Posterior vena cava (tissue), 2 donors: ENCODE measurements around the gene ATP1A4. TPM values are rescaled to one million over a fixed set of nuclear protein-coding genes. Genes with fewer than 3 reads are reported as not detected.

Experiments used
- DNase-seq: peaks from one replicate; pipeline ENCODE4 v3.0.0-alpha.2; 2020; ENCODE audit warnings: low spot score
- intact Hi-C, 2 donors: fragments of 100-400 bp; cut with DNase I; formaldehyde crosslinking; loops; one replicate each; pipeline versions ENCODE4 v1.14.1 to v1.14.2; 2022 to 2023
- total RNA-seq, 2 donors: library from RNA; stranded (reverse); fragmentation: NEBNext Ultra II Directional; extraction: Animal tissue kit (Norgen Biotek cat#: 25700); gene quantifications; one replicate each; pipeline ENCODE4 v1.2.1, GENCODE V29; 2021
- donor health status: DM: yes; HTN: yes; CAD: no.
- donor health status: DM: yes; HTN: yes; CAD: no.

Gene ATP1A4
- total RNA-seq, 2 donors from 2014 or later: not detected

DNA sequence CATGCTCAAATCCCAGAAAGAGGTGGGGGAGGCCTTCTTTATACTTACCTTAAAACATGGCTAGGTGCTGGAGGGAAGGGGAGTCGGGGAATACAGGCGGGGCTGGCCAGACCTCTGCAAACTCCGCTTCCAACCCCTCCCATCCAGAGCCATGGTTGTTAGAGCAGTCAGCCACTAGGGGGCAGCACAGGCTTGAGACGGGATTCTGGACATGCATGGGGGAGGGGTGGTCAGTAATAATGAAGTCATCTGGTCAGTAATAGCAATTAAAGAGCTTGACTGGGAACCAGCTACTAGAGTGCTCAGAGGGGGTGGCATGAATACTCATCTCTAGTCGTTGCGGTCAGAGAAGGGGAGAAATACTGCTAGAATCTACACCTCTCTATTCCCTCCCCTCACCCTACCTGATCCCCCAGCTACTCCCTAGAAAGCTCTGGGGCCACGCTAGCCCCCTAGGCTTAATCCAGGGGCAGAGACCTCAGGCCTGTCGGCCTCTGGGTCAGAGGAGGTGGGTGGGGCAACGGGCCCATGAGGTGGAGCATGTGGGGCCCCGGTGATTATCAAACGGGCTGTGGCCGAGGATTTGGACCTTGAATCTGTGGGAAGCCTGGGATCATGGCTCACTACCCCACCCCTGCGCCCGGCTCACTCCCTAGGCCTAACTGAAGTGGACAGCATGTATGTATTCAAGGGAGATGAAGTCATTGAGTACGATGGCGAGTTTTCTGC lies 41.9 kb downstream of the ATP1A4 start:
- intact Hi-C loops: loop anchor here (2.0 to 10.0 kb wide), 3 partner anchors 28 to 88 kb away; no protein-coding TSS in a partner anchor
- peak; percentile 96 for DNase-seq

DNA sequence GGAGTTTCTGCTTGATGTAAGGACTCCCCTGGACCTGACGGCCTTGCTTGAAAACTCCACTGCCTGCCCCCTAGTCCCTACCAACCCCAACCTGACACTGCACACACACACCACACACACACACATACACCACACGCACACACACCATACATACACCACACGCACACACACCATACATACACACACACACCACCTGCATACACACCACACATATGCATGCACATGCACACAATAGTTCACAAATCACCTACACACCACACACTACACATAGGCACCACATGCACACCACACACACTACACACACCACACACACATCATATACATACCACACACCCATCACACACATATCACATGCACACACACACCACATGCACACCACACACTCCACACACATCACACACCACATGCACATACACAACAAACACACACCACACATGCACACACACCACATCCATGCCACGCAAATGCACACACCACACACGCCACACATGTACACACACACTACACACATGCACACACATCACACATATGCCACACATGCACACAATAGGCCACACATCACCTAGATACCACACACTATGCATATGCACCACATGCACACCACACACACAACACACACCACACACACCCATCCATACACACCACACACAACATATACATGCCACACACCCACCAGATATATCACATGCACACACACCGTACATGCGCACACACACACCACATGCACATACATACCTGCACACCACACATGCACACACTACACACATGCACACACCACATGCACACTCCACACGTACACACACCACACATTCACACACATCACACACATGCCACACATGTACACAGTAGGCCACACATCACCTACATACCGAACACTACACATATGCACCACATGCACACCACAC lies 42.7 kb downstream of the ATP1A4 start:
- intact Hi-C loops: loop anchor here (2.0 to 10.0 kb wide), 3 partner anchors 27 to 89 kb away; no protein-coding TSS in a partner anchor
- no peak for DNase-seq

DNA sequence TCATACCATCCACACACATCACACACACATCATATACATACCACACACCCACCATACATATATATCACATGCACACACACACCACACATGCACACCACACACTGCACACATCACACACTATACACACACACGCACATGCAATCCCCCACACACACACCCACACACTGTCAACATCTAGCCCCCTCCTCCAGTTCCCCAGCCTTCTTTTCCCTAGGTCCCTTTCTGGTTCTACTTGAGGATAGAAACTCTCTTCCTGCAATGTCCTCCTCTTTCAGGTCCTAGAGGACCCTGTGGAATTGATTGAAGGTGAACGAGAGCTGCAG lies 43.3 kb downstream of the ATP1A4 start:
- intact Hi-C loops: loop anchor here (10.0 kb wide), 2 partner anchors 60 to 90 kb away; no protein-coding TSS in a partner anchor

DNA sequence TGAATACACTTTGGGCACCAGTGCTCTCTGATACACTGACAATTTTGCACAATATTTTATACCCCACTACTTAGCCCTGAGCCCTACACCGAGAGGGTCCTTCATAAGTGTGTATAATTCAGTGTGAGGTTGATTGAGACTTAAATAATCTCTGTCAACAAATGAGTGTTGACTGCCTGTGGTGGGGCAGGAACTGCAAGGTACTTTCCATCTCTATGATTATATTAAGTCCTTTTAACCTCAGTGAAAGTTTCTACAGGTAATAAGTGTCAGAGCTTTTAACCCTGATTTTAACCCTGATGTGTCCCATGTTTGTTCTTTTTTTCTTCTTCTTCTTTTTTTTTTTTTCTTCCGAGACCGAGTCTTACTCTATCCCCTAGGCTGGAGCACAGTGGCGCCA lies 44.7 kb downstream of the ATP1A4 start:
- intact Hi-C loops: loop anchor here (10.0 kb wide), 2 partner anchors 59 to 91 kb away; no protein-coding TSS in a partner anchor

More for the DNA sequence above, 43.3 kb downstream of the ATP1A4 start:
- no peak for DNase-seq

DNA sequence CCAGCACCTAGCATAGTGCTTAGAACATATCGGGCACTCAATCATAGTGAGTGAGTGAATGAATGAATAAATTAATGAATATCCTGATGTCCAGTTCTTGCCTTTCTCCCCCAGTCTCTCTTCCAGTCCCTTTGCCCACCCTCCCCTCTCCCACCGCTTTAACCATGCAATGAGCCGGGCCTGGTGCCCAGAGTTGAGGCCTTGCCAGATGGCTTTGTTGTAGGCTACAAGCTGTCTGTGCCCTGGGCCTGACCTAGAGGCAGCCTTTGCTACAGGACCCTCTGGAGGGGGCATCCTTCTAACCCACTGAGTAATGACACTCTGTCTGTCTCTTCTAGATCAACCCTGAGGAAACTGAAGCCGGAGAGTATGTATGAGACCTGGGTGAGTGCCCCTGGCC lies 45.8 kb downstream of the ATP1A4 start:
- intact Hi-C loops: loop anchor here (10.0 kb wide), 2 partner anchors 58 to 92 kb away; no protein-coding TSS in a partner anchor
- no peak for DNase-seq

More for the DNA sequence above, 44.7 kb downstream of the ATP1A4 start:
- DNase-seq: no peak

DNA sequence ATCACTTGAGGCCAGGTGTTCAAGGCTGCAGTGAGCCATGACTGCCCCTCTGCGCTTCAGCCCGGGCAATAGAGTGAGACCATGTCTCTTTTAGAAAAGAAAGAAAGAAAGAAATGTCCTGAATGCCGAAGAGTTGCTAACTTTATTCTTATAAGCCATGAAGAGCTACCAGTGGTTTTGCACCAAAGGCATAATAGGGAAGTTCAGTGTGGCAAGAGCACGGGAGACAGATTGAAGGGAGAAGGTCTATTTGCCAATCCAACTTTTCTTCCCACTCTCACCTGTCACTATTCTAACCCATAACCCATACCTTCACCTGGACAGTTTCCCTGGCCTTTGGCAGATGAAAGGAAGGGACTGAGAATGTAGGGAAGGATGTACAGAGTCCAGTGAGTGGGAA lies 49.4 kb downstream of the ATP1A4 start:
- DNase-seq: no peak
- intact Hi-C loops: no loop called here

DNA sequence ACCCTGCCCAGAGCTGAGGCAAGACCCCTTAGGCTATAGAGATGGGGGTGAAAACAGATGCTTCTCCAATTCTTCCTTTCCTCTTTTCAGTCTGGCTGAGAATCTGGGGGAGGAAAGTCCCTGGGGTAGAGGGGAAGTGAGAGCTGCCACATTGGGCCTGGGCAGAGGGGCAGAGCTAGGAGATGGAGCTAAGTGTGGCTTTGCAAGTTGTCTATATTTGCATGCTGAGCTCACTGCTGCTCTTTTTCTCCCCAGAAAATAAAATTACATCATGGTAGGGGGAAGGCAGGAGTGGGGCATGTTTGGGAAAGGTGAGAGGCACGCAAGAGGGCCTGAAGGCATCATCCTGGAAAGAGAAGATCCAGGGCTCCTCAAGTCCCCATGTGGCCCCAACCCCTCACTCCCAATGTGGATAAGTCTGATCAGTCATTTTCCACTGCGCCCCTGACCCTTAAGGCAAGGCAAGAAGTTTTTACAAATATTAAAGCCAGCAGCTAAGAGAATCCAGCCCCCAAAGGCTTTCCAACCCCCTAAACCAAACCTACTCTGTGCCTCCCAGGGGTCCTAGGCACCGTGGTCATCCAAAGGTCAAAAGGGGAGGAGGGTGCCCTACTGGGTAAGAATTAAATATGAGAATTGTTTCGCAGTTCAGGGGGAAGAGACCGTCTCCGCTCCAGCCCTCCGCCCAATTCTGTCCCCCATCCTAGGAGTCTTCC lies 53.3 kb downstream of the ATP1A4 start:
- DNase-seq: no peak
- intact Hi-C loops: no loop called here

DNA sequence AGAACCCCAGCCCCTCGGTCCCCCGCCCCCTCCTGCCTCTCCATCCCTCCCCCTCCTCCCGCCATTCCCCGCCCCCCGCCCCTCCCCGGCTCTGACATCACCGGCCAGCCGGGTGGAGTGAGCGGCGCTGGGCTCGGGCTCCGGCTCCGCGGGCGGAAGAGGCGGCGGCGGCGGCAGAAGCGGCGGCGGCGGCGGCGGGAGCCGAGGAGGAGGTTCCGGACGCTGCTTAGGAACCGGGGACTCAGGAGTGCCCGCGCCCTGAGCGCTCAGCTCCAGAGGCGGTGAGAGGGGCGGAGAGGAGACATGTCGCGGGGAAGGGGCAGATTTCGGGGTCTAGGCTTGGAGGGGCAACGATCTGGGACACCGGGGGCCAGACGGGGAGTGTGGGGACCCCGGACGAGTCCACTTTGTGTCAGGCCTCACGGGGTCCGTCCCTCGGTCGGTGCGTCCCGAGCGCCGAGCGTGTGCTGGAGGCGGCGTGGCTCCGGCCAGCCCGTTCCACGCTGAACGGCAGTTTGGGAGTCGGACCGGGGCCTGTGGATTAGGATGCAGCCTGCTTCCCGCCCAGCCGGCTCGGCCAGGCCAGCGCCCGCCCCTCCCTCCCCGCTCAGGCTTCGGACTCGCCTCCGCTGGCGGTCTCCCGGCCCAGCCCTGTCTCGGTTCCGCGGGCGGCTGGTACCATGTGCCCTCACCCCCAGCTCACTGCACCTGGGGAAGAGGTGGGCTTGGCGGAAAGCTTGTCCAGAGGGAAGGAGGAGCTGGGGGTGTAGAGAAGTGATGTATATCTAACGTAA lies 54.0 kb downstream of the ATP1A4 start, which contains the start of gene PEA15:
Gene PEA15 (plus strand): TSS at position 143 of the 794 bp plus-strand sequence. CDS start 6,161 bp downstream, outside the sequence.
- peak; percentile 94 for DNase-seq
- intact Hi-C loops: no loop called here

DNA sequence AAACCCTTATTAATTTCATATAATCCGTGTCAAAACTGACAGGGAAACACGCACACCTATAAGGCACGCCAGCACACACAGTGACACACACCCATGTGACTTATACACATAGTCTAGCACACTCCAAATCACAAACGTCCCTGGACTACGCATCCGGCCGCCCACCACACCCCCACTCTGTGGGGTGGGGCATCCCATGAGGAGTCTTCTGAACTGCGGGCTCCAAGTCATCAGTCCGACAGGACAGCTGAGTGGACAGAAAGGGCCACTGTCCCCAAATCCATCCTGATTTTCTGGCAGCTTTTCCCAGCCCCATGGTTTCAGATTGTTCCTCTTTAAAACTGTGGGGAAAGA lies 54.6 kb downstream of the ATP1A4 start:
- DNase-seq: peak; percentile 89
- intact Hi-C loops: no loop called here

DNA sequence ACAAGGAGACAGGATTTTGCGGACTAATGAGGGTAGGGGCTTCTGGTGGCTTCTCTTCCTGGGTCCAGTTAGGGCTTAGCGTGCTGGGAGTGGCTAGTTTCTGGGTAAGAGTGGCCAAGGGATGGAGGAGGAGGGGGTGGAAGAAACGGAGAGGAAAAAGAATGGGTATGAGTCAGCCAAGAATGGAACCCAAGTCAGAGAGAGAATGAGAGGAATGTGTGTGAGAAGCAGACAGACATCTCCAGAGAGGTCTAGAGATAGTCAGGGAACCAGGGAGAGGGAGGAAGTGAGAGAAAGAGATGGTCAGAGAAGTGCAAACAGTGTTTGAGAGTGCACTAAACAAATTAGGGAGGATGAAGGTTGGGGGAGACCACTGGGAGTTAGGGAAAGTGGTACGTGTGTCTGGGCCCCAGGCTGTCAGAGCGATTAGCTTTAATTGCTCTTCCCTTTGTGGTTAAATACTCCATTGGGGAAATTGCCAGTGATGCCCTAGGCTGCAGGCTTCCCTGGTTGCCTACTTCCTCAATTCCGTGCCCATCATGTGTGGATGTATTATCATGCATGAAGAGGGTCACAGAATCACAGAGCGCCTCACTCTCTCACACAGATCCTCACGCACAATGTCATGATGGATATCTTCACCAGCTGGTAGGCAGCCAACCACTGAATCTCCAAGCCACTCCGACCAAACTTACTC lies 55.2 kb downstream of the ATP1A4 start:
- intact Hi-C loops: no loop called here
- DNase-seq: no peak

DNA sequence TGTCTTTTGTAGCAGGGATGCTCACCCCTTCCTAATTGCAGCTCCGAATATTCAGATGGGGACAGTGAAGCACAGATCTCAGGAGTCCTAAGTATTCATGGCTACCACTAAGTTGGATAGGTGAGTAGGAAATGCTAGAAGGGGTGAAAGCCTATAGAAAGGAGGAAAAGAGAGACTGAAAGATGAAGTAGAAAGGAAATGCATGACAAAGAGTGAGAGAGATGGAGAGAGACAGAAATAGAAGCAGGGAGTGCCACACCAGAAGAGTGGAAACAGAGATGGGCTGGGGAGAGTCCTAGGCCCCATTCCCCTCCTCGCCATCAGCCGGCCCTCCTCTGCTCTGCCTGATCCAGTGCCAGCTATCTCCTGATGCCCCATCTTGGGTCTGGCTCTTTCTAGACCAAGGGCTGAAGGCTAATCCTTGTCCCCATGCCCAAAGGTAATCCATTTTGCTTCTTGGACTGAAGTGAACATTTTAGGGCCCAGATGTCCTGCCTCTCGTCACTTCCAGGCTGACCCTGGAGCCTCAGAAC lies 55.8 kb downstream of the ATP1A4 start:
- intact Hi-C loops: no loop called here
- DNase-seq: no peak

DNA sequence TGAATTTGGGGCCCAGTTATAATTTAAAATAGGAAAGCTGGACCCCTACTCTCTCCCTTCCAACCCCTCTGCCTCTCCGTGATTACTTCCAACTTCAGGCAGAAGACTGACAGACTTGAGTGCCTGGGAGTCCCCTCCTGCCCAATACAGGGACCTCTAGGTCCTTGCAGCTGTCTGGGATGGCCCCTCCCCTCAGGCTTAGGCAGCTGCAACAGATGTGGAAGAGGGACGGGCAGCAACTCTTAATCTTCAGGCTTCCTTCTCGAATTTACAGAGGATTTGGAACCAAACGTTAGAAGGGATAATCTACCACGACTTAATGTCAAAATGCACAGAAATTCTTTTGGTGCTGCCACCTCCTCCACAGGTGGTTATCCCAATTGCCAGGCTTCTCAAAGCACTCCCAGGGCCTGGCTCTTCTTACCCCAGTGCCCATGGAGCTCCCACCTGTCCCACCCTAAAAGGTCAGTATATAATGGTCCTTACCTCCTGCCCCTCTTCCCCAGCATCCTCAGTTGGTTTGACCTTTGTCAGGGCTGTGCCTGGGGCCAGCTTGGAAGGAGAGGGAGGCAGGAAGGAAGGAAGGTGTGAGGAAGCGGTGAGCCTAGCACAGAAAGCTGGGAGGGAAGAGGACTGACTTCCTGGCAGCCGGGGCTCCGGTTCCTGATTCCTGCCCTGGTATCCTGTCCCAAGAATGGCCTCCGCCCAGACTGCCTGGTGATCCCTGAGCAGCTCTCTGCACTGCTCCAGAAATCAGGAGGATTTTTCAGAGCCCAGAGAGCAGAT lies 56.6 kb downstream of the ATP1A4 start:
- no peak for DNase-seq
- intact Hi-C loops: no loop called here

DNA sequence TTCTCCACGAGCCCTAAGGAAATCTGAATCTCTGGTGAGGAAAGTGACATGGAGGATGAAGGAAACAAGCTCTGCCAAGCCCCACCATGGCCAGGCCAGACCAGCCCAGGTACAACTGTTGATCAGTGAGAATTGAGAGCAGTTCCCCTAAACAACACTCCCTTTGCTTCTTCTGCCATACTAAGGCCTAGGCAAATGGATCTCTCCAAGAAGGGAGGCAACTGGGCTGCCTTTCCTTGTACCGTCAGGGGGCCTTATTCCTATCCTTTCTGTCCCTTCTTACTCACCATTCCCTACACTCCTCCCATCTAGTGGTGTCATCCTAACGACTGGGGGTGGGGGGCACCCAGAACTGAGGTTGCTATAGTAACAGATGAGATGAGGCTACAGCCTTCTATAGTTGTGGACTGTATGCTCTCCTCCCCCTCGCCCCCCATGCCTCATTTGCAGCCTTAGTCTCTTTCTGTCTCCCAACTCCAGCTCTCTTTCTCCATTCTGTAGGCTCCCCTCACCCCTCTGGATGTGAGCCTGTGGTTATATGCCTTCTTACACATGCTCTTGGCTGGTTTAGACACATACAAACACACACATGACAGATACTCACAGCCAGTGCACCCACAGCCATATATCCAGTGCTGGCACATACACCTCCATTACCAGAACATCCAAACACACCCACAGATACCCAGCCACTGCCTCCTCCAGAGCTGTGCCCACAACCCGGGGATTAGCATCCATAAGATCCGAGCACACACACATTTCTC lies 57.3 kb downstream of the ATP1A4 start:
- DNase-seq: no peak
- intact Hi-C loops: no loop called here

DNA sequence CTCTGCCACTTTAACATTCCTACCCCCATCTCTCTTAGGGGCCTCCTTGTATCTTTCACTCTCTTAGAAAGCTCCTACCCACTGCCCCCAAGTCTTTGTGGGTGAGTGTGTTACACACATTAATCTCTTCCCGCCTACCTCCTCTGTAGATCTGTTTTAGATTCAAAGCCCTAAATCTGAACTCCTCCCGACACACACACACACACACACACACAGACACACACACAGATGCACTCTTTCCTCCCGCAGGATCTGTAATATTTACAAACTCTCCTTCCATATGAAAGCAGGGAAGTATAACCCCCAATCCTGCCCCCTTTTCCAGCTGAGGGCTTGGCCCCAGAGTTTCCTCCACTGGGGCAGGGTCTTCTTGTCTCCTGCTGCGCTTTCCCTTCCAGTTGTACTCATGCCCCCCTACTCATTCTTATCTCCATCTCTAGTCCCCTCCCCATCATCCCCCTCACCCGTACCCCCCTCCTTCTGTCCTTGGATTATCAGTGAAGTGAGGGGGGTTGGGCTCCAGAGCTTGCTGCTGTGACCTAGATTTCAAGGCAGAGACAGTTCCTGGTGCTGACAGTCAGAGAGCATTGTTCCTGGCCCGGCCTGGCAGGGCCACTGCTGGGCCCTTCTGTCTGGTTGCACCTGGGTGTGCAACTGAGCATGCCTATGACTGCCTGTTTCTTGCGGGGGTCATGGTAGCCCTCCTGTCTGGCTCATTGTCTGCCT lies 58.1 kb downstream of the ATP1A4 start:
- no peak for DNase-seq
- intact Hi-C loops: no loop called here

DNA sequence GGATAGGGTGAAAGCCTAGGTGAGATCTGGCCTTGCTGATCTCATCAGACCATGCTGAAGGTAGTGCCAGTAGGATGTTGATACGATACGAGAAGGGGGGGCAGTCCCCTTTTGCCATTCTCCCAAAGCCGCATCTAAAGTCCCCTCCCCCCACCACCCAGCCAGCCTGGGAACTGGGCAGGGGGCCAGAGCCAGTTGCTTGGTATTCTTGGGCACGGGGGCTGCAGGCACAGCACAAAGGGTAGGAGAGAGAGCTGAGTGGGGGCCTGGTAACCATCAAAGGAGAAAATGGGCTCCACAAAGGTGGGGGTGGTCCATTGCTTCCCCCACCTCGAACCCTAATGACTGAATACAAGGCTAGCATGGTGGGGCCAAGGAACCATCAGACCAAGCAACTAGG lies 59.2 kb downstream of the ATP1A4 start:
- intact Hi-C loops: no loop called here
- DNase-seq: no peak
